GM11168 (cell line): ENCODE results near the gene LY6G5B.

Experiments
- in situ Hi-C: fragments of 300-500 bp; cut with MboI; formaldehyde crosslinking; loops from one replicate; pipeline ENCODE4 v1.12.0; 2022; ENCODE audit warnings: low sequenced_read_pairs; ENCODE audit not compliant: unreplicated experiment

Gene LY6G5B

DNA sequence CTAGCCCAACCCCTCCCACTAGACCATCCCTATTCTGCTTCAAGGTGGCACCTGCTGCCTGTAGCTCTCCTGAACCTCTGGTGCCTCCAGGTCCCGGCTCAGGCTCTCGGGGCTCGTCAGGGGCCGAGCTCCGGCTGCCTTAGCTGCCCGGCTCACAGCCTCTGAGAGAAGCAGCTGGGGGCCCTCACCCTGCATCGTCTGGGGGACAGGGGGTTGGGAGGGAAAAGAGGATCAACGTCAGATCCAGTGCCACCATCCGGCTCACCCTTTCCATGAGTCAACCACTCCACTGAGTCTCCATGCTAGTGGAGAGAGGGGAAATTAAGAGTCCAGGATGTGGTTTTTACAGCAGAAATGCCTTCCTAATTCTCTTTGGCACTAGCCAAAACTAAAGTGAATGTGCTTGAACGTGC, 30.3 kb upstream of the LY6G5B start:
- in situ Hi-C loops: no loop called here

DNA sequence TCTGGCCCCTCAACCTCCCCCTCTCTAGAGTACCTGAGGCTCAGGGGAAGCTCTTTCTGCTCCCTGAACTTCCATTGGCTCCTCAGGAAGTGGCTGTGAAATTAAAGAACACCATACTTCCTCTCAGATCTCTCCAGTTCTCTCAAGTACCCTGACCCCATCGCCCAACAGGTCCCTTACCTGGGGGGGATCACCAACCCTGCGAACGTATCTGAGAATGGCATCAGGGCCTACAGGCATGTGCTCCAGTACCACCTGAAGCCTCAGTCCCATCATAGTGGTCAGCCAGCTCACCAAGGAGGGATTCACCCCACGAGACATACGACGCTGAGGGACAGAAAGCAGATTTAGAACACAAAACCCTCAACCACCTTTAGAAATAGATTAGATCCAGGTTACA, 29.2 kb upstream of the LY6G5B start:
- in situ Hi-C loops: no loop called here

DNA sequence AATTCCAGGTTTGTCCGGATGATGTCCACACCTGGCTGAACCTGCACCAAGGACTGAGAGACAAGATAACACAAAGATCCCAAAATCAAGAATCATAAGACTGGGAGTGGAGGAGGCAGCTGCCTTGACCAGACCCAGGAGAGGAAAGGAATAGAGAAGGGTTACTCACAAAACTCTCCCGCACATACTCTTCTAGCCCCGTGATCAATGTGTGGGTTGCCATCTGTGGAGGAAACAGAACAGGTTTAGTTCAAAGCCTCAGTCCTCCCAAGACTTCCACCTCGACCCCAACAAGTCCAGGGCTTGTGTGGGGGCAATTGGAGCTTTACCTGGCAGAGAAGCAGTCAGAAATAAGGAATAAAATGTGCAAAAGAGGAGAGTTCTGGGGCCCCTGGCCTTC, 28.4 kb upstream of the LY6G5B start:
- in situ Hi-C loops: no loop called here

DNA sequence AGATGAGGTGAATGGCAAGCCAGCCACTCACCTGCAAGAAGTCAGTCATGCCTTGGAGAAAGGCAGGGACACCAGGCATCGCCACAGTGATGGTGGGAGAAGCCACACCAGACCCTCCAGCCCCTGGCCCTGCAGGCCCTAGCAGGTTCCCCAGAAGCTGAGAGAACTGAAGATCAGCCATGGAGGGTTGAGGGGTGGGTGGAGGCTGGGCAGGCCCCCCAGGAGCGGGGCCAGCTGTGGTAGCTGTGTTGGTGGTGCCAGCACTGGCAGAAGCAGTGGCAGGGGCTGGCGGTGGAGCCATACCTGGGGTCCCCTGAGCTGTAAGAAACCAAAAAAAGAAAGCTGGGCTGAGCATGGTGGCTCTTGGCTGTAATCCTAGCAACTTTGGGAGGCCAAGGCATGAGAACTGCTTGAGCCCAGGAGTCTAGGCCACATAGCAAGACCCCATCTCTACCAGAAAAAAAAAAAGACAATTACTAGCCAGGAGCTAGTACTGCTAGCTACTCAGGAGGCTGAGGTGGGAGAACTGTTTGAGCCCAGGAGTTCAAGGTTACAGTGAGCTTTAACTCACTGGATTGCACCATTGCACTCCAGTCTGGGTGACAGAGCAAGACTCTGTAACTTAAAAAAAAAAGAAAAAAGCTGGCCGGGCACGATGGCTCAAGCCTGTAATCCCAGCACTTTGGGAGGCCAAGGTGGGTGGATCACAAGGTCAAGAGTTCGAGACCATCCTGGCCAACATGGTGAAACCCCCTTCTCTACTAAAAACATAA, 26.8 kb upstream of the LY6G5B start:
- in situ Hi-C loops: no loop called here

DNA sequence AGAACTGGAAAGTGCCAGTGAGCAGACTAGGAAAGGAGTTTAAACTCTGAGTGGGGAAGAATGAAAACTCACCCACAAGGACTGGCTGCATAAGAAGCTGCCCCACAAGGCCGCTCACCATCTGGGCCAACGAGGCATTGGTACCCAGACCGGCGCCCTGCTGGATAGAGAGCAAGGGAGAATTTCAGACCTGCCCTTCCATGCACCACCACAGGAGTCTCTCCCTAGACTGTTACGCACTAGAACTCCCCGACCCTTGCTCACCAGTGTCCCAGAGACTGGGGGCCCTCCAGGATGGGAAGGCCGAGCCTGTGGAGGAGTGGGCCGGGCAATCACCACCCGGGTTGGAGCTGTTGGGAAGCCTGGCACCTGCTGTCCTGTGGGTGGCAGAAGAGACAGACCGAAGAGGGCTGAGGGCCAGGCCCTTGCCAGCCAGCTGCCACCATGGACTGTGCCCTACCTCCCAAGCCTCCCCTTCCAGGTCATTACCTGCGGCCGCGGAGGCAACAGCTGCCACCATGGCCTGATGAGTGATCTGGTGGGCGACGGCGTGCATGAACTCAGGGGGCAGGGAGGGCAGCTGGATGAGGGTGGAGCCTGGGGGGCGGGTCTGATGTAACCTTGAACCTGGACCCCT, 25.8 kb upstream of the LY6G5B start:
- in situ Hi-C loops: no loop called here

DNA sequence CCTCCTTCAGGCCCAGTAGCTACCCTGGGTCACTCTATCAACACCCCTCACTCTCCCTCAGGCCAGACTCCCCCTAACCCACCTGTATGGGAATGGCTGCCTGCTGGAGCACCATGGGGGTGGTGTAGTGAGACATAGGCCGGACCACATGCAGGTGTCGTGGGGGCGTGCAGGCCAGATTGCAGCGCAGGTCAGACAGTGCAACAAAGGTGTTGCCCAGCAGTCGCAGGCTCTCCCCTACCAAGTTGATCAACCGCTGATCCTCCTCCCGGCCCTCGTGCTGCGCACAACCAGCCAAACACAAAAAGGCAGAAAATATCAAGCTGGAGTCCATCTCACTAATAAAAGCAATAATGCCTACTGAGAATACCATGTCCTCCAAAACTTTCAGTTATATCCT, 24.5 kb upstream of the LY6G5B start:
- in situ Hi-C loops: no loop called here

DNA sequence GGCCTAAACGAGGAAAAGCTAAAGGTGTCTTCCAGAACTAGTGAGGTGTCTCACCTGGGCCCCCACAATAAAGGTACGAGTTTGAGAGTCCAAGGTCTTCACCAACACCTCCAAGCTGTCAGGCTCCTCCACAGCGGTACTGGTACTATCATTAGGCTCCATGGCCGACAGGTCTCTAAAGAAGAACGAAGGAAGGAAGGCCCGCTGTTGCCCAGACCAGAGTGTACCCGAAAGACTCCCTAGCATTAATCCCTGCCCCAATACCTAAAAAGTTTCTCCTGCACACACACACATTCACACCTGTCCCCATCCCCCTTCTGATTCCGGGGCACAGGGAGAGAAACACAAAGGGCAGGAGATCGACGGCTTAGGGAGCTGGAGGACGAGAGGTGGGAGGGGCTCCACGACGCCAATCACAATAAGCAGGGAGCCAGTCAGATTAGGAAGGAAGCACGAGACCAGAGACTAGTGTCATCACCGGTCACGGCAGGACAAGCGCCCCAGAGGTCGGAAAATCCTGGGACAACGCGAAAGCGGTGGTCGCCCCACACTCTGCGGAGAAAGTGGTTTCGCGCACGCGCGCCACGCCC, 18.1 kb upstream of the LY6G5B start:
- in situ Hi-C loops: no loop called here

DNA sequence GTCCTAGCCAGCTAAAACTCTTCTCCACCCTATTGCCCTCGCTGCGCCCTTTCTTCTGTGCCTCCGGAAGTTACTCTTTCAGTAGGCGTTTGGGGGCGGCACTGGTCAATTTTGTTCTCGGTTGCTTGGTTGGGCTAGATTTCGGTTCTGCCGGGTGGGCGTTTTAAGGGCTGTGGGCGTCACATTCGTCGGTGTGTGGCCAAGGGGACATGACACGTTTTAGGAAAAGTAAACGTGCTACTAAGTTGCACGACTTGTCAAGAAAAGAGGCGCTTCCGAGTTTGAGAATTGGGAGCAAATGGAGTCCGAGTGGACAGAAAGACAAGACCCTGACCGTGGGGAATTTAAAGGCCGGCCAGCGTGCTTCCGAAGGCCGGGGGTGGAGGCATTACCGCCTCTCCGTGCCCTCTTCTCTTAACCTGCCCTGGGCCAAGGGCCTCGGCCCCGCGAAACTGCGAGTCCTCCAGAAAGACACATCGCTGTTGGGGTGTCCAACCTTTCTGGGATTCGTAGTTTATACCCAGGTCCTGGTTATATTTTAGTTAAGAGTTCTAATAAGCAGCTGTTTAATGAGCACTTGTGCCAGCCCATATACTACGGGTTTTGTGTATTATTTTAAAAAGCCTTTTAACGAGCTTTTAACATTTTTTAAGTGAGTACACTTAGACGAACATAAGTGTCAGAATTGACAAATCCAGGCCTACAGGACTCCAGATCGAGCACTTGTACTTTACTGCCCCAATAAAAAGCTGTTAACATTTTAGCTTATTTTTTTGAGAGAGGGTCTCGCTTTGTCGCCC, 16.7 kb upstream of the LY6G5B start:
- in situ Hi-C loops: no loop called here

DNA sequence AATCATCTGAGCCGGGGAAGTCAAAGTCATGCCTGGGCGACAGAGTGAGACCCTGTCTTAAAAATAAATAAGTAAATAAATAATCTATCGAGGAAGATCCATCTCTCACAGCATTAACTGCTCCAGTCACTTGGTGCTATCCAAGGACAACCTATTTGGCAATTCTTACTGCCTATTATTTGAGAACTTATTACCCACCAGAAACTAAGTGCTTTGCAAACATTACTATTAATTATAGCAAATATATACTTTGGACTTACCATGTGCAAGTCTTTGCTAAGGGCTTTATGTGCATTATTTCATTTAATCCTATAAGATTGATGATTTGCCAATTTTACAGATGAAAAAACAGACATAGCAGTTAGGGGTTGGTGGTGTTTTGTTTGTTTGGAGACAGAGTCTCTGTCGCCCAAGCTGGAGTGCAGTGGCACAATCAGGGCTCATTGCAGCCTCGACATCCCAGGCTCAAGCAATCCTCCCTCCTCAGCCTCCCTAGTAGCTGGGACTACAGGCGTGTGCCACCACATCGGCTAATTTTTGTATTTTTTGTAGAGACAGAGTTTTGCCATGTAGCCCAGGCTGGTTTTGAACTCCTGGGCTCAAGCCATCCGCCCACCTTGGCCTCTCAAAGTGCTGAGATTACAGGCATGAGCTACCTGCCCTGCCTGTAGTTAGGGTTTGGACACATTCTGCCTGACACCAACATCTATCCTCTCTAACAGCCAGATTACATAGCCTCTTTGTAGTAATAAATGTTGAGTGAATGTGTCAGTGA, 15.0 kb upstream of the LY6G5B start:
- in situ Hi-C loops: no loop called here

DNA sequence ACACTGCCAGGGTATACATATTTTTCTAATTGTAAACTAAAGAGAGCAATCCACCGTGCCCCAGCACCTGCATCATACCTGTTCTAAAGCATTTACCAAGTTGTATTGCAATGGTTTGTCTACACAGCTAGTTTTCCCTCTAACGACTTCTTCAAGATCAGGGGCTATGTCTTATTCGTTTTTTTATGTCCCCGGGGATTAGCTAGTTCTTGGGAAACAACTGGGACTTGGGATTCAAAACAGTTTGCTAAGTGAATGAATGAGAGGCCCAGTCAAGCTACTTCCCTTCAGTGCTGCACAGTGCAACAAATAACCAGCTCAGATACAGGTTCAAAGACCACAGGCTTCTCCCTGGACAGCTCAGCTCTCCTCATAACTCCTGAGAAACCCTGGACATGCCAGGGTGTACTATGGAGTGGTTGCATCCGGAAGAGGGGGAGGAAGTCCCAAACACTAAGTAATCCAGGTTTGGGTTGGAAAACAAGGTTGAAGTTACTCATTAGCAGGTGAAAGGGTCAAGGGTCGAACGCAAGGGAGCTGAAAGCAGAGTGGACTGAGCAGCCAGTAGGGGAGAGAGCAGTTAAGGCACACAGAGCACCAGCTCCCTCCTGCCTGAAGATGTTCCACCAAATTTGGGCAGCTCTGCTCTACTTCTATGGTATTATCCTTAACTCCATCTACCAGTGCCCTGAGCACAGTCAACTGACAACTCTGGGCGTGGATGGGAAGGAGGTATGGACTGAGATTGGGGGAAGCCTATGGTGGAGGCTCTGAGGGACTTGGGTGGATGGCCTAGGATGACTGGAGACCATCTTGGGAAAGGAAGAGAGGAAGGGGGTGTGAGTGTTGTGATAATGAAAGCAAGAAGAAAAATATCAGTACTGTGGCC, 14.2 kb upstream of the LY6G5B start, which contains the start of gene APOM:
Gene APOM (plus strand): TSS at position 546 of the 889 bp plus-strand sequence. CDS start 73 bp downstream, at position 619.
- in situ Hi-C loops: no loop called here

DNA sequence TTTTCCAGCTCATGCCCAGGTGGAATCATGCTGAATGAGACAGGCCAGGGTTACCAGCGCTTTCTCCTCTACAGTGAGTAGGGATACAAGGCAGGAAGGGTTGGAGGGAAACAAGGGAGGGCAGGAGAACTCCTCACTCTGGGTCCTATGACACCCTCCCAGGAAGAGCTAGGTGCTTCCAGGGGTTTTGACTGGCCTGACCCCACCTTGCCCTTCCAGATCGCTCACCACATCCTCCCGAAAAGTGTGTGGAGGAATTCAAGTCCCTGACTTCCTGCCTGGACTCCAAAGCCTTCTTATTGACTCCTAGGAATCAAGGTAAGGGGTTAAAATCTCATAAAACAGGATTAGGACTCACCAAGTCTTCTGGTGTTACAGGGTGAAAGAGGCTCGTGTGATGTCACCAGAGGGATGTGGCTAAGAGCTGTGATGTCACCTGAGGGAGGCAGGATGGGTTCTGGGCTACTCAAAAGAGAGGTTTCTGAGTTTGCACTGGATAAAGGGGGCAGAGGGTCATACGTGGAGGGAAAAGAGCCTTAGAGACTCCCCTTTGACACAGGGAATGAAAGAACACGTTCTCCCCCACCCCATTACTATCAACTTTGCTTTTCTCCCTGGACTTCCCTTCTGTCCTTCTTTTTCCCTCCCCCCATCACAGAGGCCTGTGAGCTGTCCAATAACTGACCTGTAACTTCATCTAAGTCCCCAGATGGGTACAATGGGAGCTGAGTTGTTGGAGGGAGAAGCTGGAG, 12.2 kb upstream of the LY6G5B start:
- in situ Hi-C loops: no loop called here

DNA sequence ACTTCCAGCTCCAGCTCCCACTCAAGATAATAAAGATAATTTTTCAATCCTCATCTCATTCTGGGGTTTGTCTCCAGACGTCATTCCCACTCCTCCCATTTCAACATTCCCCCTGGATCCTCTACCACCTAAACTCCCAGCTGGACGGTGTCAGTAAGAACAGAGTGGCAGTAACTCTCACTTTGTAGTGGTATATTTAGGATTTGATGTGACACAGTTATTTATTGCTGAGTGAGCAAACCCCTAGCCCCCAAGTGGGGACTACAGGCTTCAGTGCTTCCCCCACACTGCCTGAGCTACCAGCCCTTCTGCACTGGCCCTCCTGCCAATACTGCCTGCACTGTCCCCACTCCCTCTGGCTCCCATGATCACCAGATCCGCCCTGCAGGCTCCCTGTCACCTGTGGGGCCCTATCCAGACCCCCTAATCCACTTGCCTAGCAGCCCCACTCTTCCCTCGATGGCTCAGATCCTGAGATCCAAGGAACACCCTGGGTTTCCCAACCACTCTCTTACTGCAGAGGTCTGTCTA, 11.6 kb upstream of the LY6G5B start:
- in situ Hi-C loops: no loop called here

DNA sequence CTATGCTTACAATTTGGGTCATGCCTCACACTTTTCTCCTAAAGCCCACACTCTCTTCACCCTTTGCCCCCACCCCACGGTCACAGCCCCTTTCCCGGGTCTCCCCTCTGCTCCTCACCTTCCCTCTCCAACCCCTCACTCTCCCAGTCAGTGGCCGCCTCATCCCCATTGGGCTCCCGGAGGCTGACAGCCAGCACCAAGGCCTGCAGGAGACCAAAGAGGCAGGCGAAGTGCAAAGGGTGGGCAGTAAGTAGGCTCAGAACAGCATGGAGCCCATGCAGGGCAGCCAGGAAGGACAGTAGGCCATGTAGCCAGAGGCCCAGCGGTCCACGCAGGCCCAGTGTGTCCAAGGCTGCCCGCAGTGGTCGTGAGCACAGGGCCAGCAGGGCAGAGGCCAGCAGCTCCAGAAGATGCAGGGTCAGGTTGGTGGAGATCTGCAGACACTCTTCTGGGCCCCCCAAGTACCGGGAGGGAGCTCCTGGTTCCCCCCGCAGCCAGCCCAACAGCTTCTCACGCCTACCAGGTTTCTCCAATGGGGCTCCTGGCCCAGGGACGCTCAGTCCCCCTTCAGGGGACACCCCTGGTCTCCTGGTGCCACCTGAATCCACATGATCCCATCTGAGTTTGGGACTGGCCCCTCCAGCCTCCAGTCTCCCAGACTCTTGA, 10.7 kb upstream of the LY6G5B start:
- in situ Hi-C loops: no loop called here

DNA sequence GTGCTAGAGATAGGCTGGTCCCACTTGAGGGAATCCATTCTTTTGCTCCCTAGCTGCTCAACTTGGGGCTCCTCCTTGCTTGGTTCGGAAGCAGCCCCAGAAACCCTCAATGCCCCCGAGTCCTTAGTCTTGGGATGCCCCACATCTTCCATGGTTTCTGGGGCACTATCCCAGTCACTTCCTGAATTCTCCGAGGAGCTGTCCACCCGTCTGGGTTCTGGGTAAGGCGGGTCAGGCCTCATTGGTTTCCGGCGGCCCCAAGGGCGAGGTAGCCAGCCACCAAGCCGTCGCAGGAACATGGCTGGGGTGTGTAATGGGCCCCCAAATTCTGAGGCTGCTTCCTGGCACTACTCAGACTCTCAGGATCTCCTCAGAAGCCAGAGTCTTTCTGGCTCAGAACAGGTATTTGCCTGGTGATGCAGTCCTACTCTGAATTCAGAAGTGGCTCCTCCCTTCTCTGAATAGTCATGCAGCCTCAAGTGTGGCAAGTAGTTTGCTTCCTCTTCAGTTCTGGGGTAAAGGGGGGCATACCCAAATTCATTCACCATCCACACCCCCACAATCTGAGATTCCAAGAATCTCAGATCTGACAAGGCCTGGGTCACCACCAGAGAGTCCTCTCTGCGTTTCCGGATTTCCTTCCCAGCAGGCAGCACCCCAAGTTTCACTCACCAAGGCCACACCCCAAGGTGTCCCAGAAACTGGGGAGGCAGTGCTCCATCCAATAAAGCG, 10.0 kb upstream of the LY6G5B start:
- in situ Hi-C loops: no loop called here

DNA sequence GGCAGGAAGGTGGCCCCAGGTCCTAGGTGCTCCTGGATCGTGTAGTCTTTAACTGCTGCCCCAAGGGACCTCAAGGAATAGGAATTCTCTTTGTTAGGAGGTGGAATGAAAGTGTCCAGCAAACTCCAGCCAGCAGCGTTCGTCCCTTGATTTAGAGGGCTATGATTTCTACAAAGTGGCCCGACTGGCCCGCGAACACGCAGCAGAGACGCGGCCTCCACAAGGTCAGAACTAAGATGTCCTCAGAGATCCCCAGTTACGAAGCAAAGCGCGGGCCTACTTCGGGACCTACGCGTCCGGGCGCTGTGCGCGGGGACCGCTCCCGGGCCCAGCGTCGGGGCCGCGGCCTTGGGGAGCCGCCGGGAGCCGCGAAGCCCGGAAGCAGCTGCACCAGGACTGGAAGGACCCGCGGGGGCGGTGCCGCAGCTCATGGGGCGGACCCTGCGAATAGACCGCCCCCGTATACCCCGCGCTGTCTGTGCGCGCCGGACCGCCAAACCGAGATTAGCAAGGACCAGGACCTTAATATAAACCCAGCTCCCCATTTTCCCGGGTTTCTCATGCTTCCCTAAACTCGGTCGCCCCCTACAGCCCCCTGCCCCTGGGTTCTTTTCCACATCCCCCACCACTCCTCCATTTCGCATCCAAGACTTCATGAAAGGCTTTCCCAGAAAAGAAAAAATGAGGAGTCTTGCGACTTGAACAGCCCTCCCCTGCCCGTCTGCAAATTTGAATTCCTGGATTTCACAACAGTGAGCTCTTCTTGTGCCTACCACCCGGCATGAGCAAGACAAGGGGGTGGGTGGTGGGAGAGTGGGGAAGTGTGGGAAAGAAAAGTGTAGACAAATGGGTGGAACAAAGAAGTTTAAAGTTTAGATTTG, 9.2 kb upstream of the LY6G5B start, which contains the start of gene C6orf47:
Gene C6orf47 (minus strand): TSS at position 398 of the 881 bp plus-strand sequence. CDS start 831 bp downstream, outside the sequence.
- in situ Hi-C loops: no loop called here
